Breast epithelium (tissue), 4 donors: ENCODE data around the gene EVX1. TPM values are rescaled to one million over a fixed set of nuclear protein-coding genes. Genes with fewer than 3 reads are reported as not detected.

ENCODE experiments used
- DNase-seq, 2 donors: peaks; one replicate each; pipeline ENCODE4 v3.0.0-alpha.2; 2019; ENCODE audit warnings: low spot score in 2 of 2
- H3K27ac ChIP-seq, 2 donors: fragments of 200-600 bp; sonication (generic) in 1 of 2; one replicate each; pipeline ENCODE4 v1.5.1; 2016 to 2019; ENCODE audit warnings: mild to moderate bottlenecking in 1 of 2
- H3K27me3 ChIP-seq, 2 donors: fragments of 200-600 bp; sonication (generic) in 1 of 2; one replicate each; pipeline versions ENCODE4 v1.5.1 to v1.6.0; 2017 to 2019; ENCODE audit warnings: control low read depth in 1 of 2, mild to moderate bottlenecking in 1 of 2
- H3K36me3 ChIP-seq: fragments of 200-600 bp; one replicate; pipeline ENCODE4 v1.5.1; 2019
- H3K4me1 ChIP-seq, 2 donors: fragments of 200-600 bp; sonication (generic); one replicate each; pipeline ENCODE4 v1.5.1; 2016 to 2019; ENCODE audit warnings: control low read depth in 1 of 2
- H3K4me3 ChIP-seq, 3 donors: fragments of 200-600 bp; sonication (generic); 1 replicate in 2 of 3; 2 replicates in 1 of 3; pipeline ENCODE4 v1.5.1; 2016 to 2019; ENCODE audit warnings: mild to moderate bottlenecking in 3 of 3, moderate library complexity in 2 of 3
- H3K9me3 ChIP-seq, 2 donors: fragments of 200-600 bp; sonication (generic) in 1 of 2; one replicate each; pipeline ENCODE4 v1.5.1; 2016 to 2019; ENCODE audit warnings: control low read depth in 1 of 2
- POLR2A ChIP-seq: fragments of 450-650 bp; IDR thresholded peaks from one replicate; pipeline ENCODE4 v1.6.1; 2016; ENCODE audit warnings: antibody characterized with exemption, mild to moderate bottlenecking, moderate library complexity
- POLR2AphosphoS5 ChIP-seq, 3 donors: sonication (generic); formaldehyde crosslinking; IDR thresholded peaks; one replicate each; pipeline ENCODE4 v1.6.1; 2017; ENCODE audit warnings: antibody characterized with exemption in 3 of 3
- intact Hi-C: fragments of 100-400 bp; cut with DNase I; formaldehyde crosslinking; loops from one replicate; pipeline ENCODE4 v1.15.1; 2023; ENCODE audit warnings: low total_unique reads
- total RNA-seq, 3 donors: library from RNA; depleted of rRNA; stranded (reverse); fragments of >200 nt; gene quantifications; one replicate each; pipeline ENCODE4 v1.1.0, GENCODE V29; 2016
- TF ChIP-seq, protein P1 (sequence below), 3 donors: fragments of 450-650 bp; IDR thresholded peaks; one replicate each; pipeline ENCODE4 v1.5.1; 2016 to 2017; ENCODE audit warnings: antibody characterized with exemption in 3 of 3, mild to moderate bottlenecking in 3 of 3, moderate library complexity in 3 of 3

EVX1 gene
- total RNA-seq, 3 donors from 2014 or later: not detected

- no peak for DNase-seq
- TF ChIP-seq, protein P1, sequence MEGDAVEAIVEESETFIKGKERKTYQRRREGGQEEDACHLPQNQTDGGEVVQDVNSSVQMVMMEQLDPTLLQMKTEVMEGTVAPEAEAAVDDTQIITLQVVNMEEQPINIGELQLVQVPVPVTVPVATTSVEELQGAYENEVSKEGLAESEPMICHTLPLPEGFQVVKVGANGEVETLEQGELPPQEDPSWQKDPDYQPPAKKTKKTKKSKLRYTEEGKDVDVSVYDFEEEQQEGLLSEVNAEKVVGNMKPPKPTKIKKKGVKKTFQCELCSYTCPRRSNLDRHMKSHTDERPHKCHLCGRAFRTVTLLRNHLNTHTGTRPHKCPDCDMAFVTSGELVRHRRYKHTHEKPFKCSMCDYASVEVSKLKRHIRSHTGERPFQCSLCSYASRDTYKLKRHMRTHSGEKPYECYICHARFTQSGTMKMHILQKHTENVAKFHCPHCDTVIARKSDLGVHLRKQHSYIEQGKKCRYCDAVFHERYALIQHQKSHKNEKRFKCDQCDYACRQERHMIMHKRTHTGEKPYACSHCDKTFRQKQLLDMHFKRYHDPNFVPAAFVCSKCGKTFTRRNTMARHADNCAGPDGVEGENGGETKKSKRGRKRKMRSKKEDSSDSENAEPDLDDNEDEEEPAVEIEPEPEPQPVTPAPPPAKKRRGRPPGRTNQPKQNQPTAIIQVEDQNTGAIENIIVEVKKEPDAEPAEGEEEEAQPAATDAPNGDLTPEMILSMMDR (IDR thresholded peaks at IDR 0.05): no peak
- TF ChIP-seq POLR2AphosphoS5 (IDR thresholded peaks at IDR 0.05): no peak
- TF ChIP-seq POLR2A: no peak
- Histone ChIP-seq H3K27ac (no peak overlapping the region), H3K4me1 (peaks cover 8 to 20% of the 10 kb centered on the region in 2 donors), H3K4me3 (peak overlapping the region in 2 of 3 donors; percentile 15 to 62), H3K36me3 (no peaks in the 10 kb centered on the region), H3K27me3 (peaks cover 21 to 100% of the 10 kb centered on the region in 2 donors), H3K9me3 (no peaks in the 10 kb centered on the region)
- intact Hi-C loops: no loop called here
Measured at GRCh38 chr7:27242154-27242553, 448 bp upstream of the EVX1 start.

GRCh38 chr7:27243340-27244163 is 950 bp downstream of the EVX1 start:
- peak overlapping the region in 1 of 3 donors; percentile 62 for H3K4me3 ChIP-seq
- no peak for TF ChIP-seq POLR2AphosphoS5 (IDR thresholded peaks at IDR 0.05)
- TF ChIP-seq POLR2A: no peak
- TF ChIP-seq, protein P1 (IDR thresholded peaks at IDR 0.05): no peak
- H3K27me3 ChIP-seq: peaks cover 21 to 100% of the 10 kb centered on the region in 2 donors
- no peak for DNase-seq
- intact Hi-C loops: no loop called here
- no peak overlapping the region for H3K27ac ChIP-seq
- H3K4me1 ChIP-seq: peaks cover 8 to 20% of the 10 kb centered on the region in 2 donors
- no peaks in the 10 kb centered on the region for H3K9me3 ChIP-seq
- no peaks in the 10 kb centered on the region for H3K36me3 ChIP-seq

DNA sequence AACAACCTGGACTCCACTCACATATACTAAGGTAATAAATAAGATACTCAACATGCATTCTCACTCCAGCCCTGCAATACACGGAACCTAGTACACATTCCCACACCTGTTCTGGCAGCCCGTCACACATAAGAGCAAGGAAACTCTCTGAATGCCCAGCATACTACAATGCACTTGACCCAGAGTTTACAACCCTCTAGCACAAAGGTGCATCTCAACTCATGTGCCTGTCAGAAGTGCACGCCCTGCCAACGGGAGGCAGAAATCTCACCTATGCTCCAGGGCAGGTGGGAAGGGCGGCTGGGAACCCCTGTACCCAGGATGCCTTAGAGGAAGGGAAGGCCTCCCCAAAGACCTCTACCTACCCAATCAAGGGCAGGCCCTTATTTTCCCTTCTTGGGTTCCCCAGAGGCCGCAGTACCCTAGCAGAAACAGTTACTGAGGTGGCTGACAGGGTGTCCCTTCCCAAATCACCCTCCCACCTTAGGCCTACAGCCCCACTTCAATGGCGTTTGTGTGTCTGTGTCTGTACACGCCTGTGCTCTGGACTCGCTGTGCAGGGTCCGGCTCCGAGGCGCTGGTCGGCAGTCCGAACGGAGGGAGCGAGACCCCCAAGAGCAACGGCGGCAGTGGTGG is 2.0 kb downstream of the EVX1 start:
- TF ChIP-seq POLR2AphosphoS5 (IDR thresholded peaks at IDR 0.05): no peak
- TF ChIP-seq, protein P1 (IDR thresholded peaks at IDR 0.05): no peak
- no peak for TF ChIP-seq POLR2A
- intact Hi-C loops: no loop called here
- Histone ChIP-seq H3K36me3 (no peaks in the 10 kb centered on the region), H3K27ac (no peak overlapping the region), H3K27me3 (peaks cover 21 to 100% of the 10 kb centered on the region in 2 donors), H3K4me3 (peak overlapping the region in 1 of 3 donors; percentile 66), H3K9me3 (no peaks in the 10 kb centered on the region), H3K4me1 (peaks cover 8 to 20% of the 10 kb centered on the region in 2 donors)
- no peak for DNase-seq

DNA sequence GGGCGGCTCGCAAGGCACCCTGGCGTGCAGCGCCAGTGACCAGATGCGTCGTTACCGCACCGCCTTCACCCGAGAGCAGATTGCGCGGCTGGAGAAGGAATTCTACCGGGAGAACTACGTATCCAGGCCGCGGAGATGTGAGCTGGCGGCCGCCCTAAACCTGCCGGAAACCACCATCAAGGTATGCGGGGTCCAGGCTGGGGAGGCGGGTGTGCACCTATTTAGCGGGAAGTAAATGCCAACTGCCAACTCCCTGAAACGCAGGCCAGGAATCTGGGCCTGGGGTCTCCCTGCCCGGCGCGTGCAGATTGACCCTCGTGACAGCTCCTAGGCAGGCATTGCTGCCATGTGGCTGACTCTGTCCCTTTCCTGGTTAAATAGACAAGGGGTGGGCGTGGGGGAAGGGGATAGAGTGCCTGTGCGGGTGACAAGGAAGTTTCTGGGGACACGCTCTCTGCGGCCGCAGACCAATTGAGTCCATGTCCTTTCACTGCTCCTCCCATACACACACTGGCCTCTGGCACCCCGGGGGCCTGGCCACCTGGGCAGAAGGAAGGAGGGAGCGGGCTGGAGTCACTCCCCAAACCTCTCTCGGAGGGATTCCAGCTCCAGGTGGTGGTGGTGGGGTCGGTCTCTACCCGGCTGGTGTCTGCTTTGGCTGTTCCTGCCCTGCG is 2.7 kb downstream of the EVX1 start:
- TF ChIP-seq POLR2A (no peak), POLR2AphosphoS5 (IDR thresholded peaks at IDR 0.05) (no peak)
- TF ChIP-seq, protein P1 (IDR thresholded peaks at IDR 0.05): no peak

More for the DNA sequence above, 2.7 kb downstream of the EVX1 start:
- intact Hi-C loops: no loop called here
- Histone ChIP-seq H3K4me1 (peaks cover 8 to 20% of the 10 kb centered on the region in 2 donors), H3K36me3 (no peaks in the 10 kb centered on the region), H3K27me3 (peaks cover 21 to 100% of the 10 kb centered on the region in 2 donors), H3K4me3 (peak overlapping the region in 2 of 3 donors; percentile 35 to 66), H3K27ac (no peak overlapping the region), H3K9me3 (no peaks in the 10 kb centered on the region)
- DNase-seq: no peak
